HepG2 (cell line): ENCODE measurements around the gene LYPD6B. TPM values are rescaled to one million over a fixed set of nuclear protein-coding genes. Genes with fewer than 3 reads are reported as not detected.

ENCODE experiments used
- ATAC-seq: fragments of 200-7000 bp; cut with Tn5 transposase; 3 replicates; pipeline ENCODE4 v1.9.1; 2020; ENCODE audit warnings: mild to moderate bottlenecking, moderate library complexity
- BruUV-seq: library from RNA; stranded (reverse); fragments of 400-500 nt; replicated peaks from 2 replicates; lab custom pipeline; 2021; lab: Mats Ljungman, UMichigan
- CTCF ChIA-PET: fragments of 300-600 bp; formaldehyde crosslinking; extraction: SDS; loops from one replicate; lab custom pipeline; 2021; ENCODE audit warnings: low total read pairs, inconsistent platforms, low intra/inter-chr PET ratio; lab: Yijun Ruan, JAX
- POLR2A ChIA-PET: fragments of 350-600 bp; sonication (Branson Sonifier 250); formaldehyde crosslinking; loops from one replicate; lab custom pipeline; 2020; ENCODE audit warnings: antibody characterized with exemption, inconsistent platforms; lab: Yijun Ruan, JAX
- DNase-seq: peaks from one replicate; pipeline ENCODE4 v3.0.0-alpha.2; 2015; ENCODE audit warnings: low spot score
- FAIRE-seq: peaks from 3 replicates; lab custom pipeline; 2011; peaks lifted over from hg19 to GRCh38; lab: Jason Lieb, UNC
- H2AFZ ChIP-seq: one replicate; pipeline ENCODE4 v1.6.1; 2011; ENCODE audit warnings: low read length, inconsistent platforms
- H3K27ac ChIP-seq: fragments of 300-600 bp; 3 replicates; pipeline ENCODE4 v1.8.0; 2011; ENCODE audit warnings: mixed run types, mild to moderate bottlenecking, mixed read lengths, low read length, inconsistent platforms; ENCODE audit not compliant: insufficient read depth; ENCODE audit errors: extremely low read length
- H3K27me3 ChIP-seq, 2 experiments: fragments of 200-600 bp in 1 of 2; 2 replicates in 1 of 2; 3 replicates in 1 of 2; pipeline versions ENCODE4 v1.6.0 to v1.8.0; 2011; ENCODE audit warnings: low read length in 2 of 2, mild to moderate bottlenecking in 2 of 2, moderate library complexity in 2 of 2, inconsistent platforms in 1 of 2; ENCODE audit not compliant: insufficient read depth in 2 of 2, control insufficient read depth in 1 of 2
- H3K36me3 ChIP-seq, 2 experiments: fragments of 200-600 bp in 1 of 2; replicated peaks in 1 of 2; 2 replicates in 1 of 2; 3 replicates in 1 of 2; pipeline versions ENCODE4 v1.5.1 to v1.8.0; 2011; ENCODE audit warnings: low read length in 2 of 2, inconsistent platforms in 1 of 2; ENCODE audit not compliant: insufficient read depth in 2 of 2, control insufficient read depth in 1 of 2
- H3K4me1 ChIP-seq: 2 replicates; pipeline ENCODE4 v1.5.1; 2012; ENCODE audit warnings: low read length, inconsistent platforms; ENCODE audit not compliant: insufficient read depth
- H3K4me2 ChIP-seq: 2 replicates; pipeline ENCODE4 v1.6.0; 2011; ENCODE audit warnings: low read depth, low read length, inconsistent platforms
- H3K4me3 ChIP-seq, 3 experiments: fragments of 200-600 bp in 1 of 3; sonication (generic), shearing (Covaris generic) in 1 of 3; replicated peaks in 1 of 3; 2 replicates each; pipeline ENCODE4 v1.5.1; 2011 to 2016; ENCODE audit warnings: low read length in 3 of 3, inconsistent platforms in 2 of 3, low read depth in 2 of 3, mild to moderate bottlenecking in 2 of 3, control low read depth in 1 of 3, mixed read lengths in 1 of 3; ENCODE audit not compliant: insufficient read depth in 1 of 3
- H3K79me2 ChIP-seq: one replicate; pipeline ENCODE4 v1.6.1; 2011; ENCODE audit warnings: low read length, inconsistent platforms; ENCODE audit not compliant: insufficient read depth
- H3K9ac ChIP-seq: 2 replicates; pipeline ENCODE4 v1.6.0; 2011; ENCODE audit warnings: mild to moderate bottlenecking, low read depth, low read length, inconsistent platforms; ENCODE audit not compliant: insufficient read depth
- H3K9me3 ChIP-seq: 2 replicates; pipeline ENCODE4 v1.5.1; 2012; ENCODE audit warnings: mild to moderate bottlenecking, low read length
- H4K20me1 ChIP-seq: 2 replicates; pipeline ENCODE4 v1.6.0; 2011; ENCODE audit warnings: inconsistent platforms, mild to moderate bottlenecking, low read length, moderate library complexity; ENCODE audit not compliant: insufficient read depth
- EP300 ChIP-seq, 3 experiments: sonication (generic) in 1 of 3; formaldehyde crosslinking in 1 of 3; IDR thresholded peaks; 2 replicates each; pipeline versions ENCODE4 v1.5.1 to v1.6.1; 2011 to 2020; ENCODE audit warnings: low read depth in 2 of 3, low read length in 2 of 3, borderline replicate concordance in 1 of 3, improper control_type of control experiment in 1 of 3, mild to moderate bottlenecking in 1 of 3, missing genetic modification reagents in 1 of 3, moderate library complexity in 1 of 3
- FIP1L1 ChIP-seq: fragments of 200-400 bp; formaldehyde crosslinking; IDR thresholded peaks from 2 replicates; pipeline ENCODE4 v1.6.1; 2018; ENCODE audit warnings: low read depth, mild to moderate bottlenecking, low read length, moderate library complexity, borderline replicate concordance; ENCODE audit not compliant: insufficient read depth
- HNRNPL ChIP-seq: fragments of 200-400 bp; formaldehyde crosslinking; IDR thresholded peaks from 2 replicates; pipeline ENCODE4 v1.6.1; 2017; ENCODE audit warnings: mild to moderate bottlenecking, low read depth, low read length
- PLSCR1 ChIP-seq: sonication (generic); formaldehyde crosslinking; IDR thresholded peaks from 2 replicates; pipeline ENCODE4 v1.5.0; 2020; ENCODE audit warnings: missing genetic modification reagents, mild to moderate bottlenecking, borderline replicate concordance
- RAD21 ChIP-seq: fragments of 450-650 bp; formaldehyde crosslinking; IDR thresholded peaks from 2 replicates; pipeline ENCODE4 v1.5.0; 2020; ENCODE audit warnings: mild to moderate bottlenecking
- RARG ChIP-seq: sonication (generic); formaldehyde crosslinking; IDR thresholded peaks from 2 replicates; pipeline ENCODE4 v1.4.0; 2020; ENCODE audit warnings: low read depth, mild to moderate bottlenecking, missing genetic modification reagents
- ZNF430 ChIP-seq: sonication (generic); formaldehyde crosslinking; IDR thresholded peaks from 2 replicates; pipeline ENCODE4 v1.9.0; 2021; ENCODE audit warnings: mild to moderate bottlenecking, missing genetic modification reagents
- ZNF652 ChIP-seq: IDR thresholded peaks from 2 replicates; pipeline ENCODE4 v1.6.1; 2016; ENCODE audit warnings: low read depth, borderline replicate concordance
- ZSCAN29 ChIP-seq: sonication (generic); formaldehyde crosslinking; conservative IDR thresholded peaks from 2 replicates; pipeline ENCODE4 v1.4.0; 2020; ENCODE audit warnings: mild to moderate bottlenecking, missing genetic modification reagents
- WGBS: methylation state at CpG from one replicate; pipeline ENCODE4 v1.1.6; 2017; ENCODE audit warnings: low lambda C conversion rate; 5-methylcytosine and 5-hydroxymethylcytosine counted together
- in situ Hi-C: cut with HindIII; loops from 2 replicates; pipeline ENCODE4 v1.10.0; 2017; ENCODE audit warnings: low pct_unique_long_range_greater_than_20kb; ENCODE audit not compliant: extremely low pct_ligation_motif_present
- intact Hi-C: fragments of 100-400 bp; cut with micrococcal nuclease; formaldehyde crosslinking; loops from one replicate; pipeline ENCODE4 v1.10.0; 2022; ENCODE audit not compliant: unreplicated experiment
- polyA plus RNA-seq, 8 experiments: library from polyadenylated mRNA; depleted of rRNA in 3 of 8; stranded (reverse) in 7 of 8; unstranded in 1 of 8; fragments of >200 nt; fragmentation: Illumina TruSeq in 4 of 8; extraction: Trizol in 4 of 8; gene quantifications; 2 replicates each; pipeline versions ENCODE4 v1.2.1 to v1.2.3, GENCODE V29; 2011 to 2016; ENCODE audit warnings: low read depth in 4 of 8, missing spikeins in 1 of 8, mixed read lengths in 1 of 8; ENCODE audit not compliant: insufficient read depth in 1 of 8
- total RNA-seq, 5 experiments: library from RNA; depleted of rRNA; stranded (reverse); fragments of >200 nt; fragmentation: Illumina TruSeq; extraction: Trizol; gene quantifications; 2 replicates each; pipeline ENCODE4 v1.2.3, GENCODE V29; 2016; ENCODE audit warnings: low read depth in 1 of 5
- TF ChIP-seq, protein P1 (sequence below), 2 experiments: sonication (generic) in 1 of 2; formaldehyde crosslinking in 1 of 2; IDR thresholded peaks; 2 replicates each; pipeline versions ENCODE4 v1.4.0 to v1.6.1; 2018 to 2020; ENCODE audit warnings: missing genetic modification reagents in 2 of 2, borderline replicate concordance in 1 of 2, low read depth in 1 of 2, mild to moderate bottlenecking in 1 of 2, missing biosample characterization in 1 of 2
- TF ChIP-seq, protein P2 (sequence below): sonication (generic); formaldehyde crosslinking; IDR thresholded peaks from 2 replicates; pipeline ENCODE4 v1.5.0; 2020; ENCODE audit warnings: mild to moderate bottlenecking, missing genetic modification reagents, borderline replicate concordance

The LYPD6B gene
- total and polyA plus RNA-seq, 2 of the 13 experiments (the other 11 are each of a cell fraction or from before 2014, with no cell fraction given) = not detected

- DNase-seq (no peak), FAIRE-seq (no peak), ATAC-seq (peak; percentile 54)
- H3K9me3 ChIP-seq = no peaks in the 10 kb centered on the region
- WGBS = 8% methylated on average over 8 of the region's 9 CpGs
- intact Hi-C loops = no loop called here
- no peaks in the 10 kb centered on the region for H3K36me3 ChIP-seq
- no peaks in the 10 kb centered on the region for H4K20me1 ChIP-seq
- no peaks in the 10 kb centered on the region for H3K4me1 ChIP-seq
- no peaks in the 10 kb centered on the region for H3K79me2 ChIP-seq
- CTCF ChIA-PET = no interaction called here
- no peak overlapping the region for H3K4me3 ChIP-seq
- H3K27me3 ChIP-seq = peaks cover 0 to 8% of the 10 kb centered on the region in 2 experiments; a peak in 1 of 5 replicates
- no TSS peak for BruUV-seq
- POLR2A ChIA-PET = no interaction called here
- in situ Hi-C loops = no loop called here
- H2AFZ ChIP-seq = no peak overlapping the region
- no peak overlapping the region for H3K9ac ChIP-seq
- H3K27ac ChIP-seq = no peak overlapping the region
- no peak overlapping the region for H3K4me2 ChIP-seq
- TF ChIP-seq RAD21 (no peak), ZNF652 (no peak), FIP1L1 (no peak), PLSCR1 (CRISPR knock-in tag) (no peak), ZSCAN29 (no peak), EP300 (IDR thresholded peaks at IDR 0.05; ENCODE audit: low read depth in 2 of 2, low read length in 2 of 2) (no peak), EP300 (CRISPR knock-in tag; IDR thresholded peaks at IDR 0.05; ENCODE audit: borderline replicate concordance) (no peak), HNRNPL (no peak), RARG (CRISPR knock-in tag) (no peak), ZNF430 (CRISPR knock-in tag) (no peak)
- TF ChIP-seq, protein P1, sequence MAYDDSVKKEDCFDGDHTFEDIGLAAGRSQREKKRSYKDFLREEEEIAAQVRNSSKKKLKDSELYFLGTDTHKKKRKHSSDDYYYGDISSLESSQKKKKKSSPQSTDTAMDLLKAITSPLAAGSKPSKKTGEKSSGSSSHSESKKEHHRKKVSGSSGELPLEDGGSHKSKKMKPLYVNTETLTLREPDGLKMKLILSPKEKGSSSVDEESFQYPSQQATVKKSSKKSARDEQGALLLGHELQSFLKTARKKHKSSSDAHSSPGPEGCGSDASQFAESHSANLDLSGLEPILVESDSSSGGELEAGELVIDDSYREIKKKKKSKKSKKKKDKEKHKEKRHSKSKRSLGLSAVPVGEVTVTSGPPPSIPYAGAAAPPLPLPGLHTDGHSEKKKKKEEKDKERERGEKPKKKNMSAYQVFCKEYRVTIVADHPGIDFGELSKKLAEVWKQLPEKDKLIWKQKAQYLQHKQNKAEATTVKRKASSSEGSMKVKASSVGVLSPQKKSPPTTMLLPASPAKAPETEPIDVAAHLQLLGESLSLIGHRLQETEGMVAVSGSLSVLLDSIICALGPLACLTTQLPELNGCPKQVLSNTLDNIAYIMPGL (CRISPR knock-in tag; IDR thresholded peaks at IDR 0.05; ENCODE audit: borderline replicate concordance in 1 of 2, low read depth in 1 of 2) = no peak
- TF ChIP-seq, protein P2, sequence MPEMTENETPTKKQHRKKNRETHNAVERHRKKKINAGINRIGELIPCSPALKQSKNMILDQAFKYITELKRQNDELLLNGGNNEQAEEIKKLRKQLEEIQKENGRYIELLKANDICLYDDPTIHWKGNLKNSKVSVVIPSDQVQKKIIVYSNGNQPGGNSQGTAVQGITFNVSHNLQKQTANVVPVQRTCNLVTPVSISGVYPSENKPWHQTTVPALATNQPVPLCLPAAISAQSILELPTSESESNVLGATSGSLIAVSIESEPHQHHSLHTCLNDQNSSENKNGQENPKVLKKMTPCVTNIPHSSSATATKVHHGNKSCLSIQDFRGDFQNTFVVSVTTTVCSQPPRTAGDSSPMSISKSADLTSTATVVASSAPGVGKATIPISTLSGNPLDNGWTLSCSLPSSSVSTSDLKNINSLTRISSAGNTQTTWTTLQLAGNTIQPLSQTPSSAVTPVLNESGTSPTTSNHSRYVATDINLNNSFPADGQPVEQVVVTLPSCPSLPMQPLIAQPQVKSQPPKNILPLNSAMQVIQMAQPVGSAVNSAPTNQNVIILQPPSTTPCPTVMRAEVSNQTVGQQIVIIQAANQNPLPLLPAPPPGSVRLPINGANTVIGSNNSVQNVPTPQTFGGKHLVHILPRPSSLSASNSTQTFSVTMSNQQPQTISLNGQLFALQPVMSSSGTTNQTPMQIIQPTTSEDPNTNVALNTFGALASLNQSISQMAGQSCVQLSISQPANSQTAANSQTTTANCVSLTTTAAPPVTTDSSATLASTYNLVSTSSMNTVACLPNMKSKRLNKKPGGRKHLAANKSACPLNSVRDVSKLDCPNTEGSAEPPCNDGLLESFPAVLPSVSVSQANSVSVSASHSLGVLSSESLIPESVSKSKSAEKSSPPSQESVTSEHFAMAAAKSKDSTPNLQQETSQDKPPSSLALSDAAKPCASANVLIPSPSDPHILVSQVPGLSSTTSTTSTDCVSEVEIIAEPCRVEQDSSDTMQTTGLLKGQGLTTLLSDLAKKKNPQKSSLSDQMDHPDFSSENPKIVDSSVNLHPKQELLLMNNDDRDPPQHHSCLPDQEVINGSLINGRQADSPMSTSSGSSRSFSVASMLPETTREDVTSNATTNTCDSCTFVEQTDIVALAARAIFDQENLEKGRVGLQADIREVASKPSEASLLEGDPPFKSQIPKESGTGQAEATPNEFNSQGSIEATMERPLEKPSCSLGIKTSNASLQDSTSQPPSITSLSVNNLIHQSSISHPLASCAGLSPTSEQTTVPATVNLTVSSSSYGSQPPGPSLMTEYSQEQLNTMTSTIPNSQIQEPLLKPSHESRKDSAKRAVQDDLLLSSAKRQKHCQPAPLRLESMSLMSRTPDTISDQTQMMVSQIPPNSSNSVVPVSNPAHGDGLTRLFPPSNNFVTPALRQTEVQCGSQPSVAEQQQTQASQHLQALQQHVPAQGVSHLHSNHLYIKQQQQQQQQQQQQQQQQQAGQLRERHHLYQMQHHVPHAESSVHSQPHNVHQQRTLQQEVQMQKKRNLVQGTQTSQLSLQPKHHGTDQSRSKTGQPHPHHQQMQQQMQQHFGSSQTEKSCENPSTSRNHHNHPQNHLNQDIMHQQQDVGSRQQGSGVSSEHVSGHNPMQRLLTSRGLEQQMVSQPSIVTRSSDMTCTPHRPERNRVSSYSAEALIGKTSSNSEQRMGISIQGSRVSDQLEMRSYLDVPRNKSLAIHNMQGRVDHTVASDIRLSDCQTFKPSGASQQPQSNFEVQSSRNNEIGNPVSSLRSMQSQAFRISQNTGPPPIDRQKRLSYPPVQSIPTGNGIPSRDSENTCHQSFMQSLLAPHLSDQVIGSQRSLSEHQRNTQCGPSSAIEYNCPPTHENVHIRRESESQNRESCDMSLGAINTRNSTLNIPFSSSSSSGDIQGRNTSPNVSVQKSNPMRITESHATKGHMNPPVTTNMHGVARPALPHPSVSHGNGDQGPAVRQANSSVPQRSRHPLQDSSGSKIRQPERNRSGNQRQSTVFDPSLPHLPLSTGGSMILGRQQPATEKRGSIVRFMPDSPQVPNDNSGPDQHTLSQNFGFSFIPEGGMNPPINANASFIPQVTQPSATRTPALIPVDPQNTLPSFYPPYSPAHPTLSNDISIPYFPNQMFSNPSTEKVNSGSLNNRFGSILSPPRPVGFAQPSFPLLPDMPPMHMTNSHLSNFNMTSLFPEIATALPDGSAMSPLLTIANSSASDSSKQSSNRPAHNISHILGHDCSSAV = no peak
These were observed 141.9 kb downstream of the LYPD6B start for GRCh38 chr2:149180226-149180875.
